HepG2 (cell line): ENCODE measurements around the gene RPS28. TPM values are rescaled to one million over a fixed set of nuclear protein-coding genes. Genes with fewer than 3 reads are reported as not detected.
A peak's percentile ranks its signal among the peaks of the same experiment; 100 is the strongest.

Experiments used
- AGO2 ChIP-seq: fragments of 200-400 bp; formaldehyde crosslinking; optimal IDR thresholded peaks from 2 replicates; pipeline ENCODE3; 2017; ENCODE audit warnings: mild to moderate bottlenecking, low read depth, low read length, moderate library complexity
- CCDC6 ChIP-seq: sonication (generic); formaldehyde crosslinking; IDR thresholded peaks from 2 replicates; pipeline ENCODE4 v1.8.1; 2022; ENCODE audit warnings: mild to moderate bottlenecking, missing genetic modification reagents, moderate library complexity
- CEBPG ChIP-seq: IDR thresholded peaks from 2 replicates; pipeline ENCODE4 v1.6.1; 2016
- FLYWCH1 ChIP-seq: sonication (generic); formaldehyde crosslinking; IDR thresholded peaks from 2 replicates; pipeline ENCODE4 v1.8.1; 2023; ENCODE audit warnings: mild to moderate bottlenecking, missing genetic modification reagents
- LRRFIP1 ChIP-seq: sonication (generic); formaldehyde crosslinking; conservative IDR thresholded peaks from 2 replicates; pipeline ENCODE4 v1.4.0; 2020; ENCODE audit warnings: missing genetic modification reagents
- POLR2AphosphoS5 ChIP-seq: IDR thresholded peaks from 2 replicates; pipeline ENCODE4 v1.6.1; 2012; ENCODE audit warnings: low read depth, low read length
- PPARG ChIP-seq: conservative IDR thresholded peaks from 2 replicates; pipeline ENCODE4 v1.6.1; 2016; ENCODE audit warnings: missing biosample characterization, missing genetic modification reagents
- TBX3 ChIP-seq: fragments of 450-650 bp; IDR thresholded peaks from 2 replicates; pipeline ENCODE4 v1.6.1; 2017; ENCODE audit warnings: antibody characterized with exemption, mild to moderate bottlenecking, inconsistent platforms, borderline replicate concordance
- TRIM22 ChIP-seq: fragments of 450-650 bp; IDR thresholded peaks from 2 replicates; pipeline ENCODE4 v1.6.1; 2017
- ZNF121 ChIP-seq: sonication (generic); formaldehyde crosslinking; IDR thresholded peaks from 2 replicates; pipeline ENCODE4 v1.5.0; 2020; ENCODE audit warnings: mild to moderate bottlenecking, missing genetic modification reagents
- ZNF24 ChIP-seq: fragments of 450-650 bp; IDR thresholded peaks from 2 replicates; pipeline ENCODE4 v1.6.1; 2017; ENCODE audit warnings: antibody characterized with exemption, mild to moderate bottlenecking
- ZNF354B ChIP-seq: sonication (generic); formaldehyde crosslinking; IDR thresholded peaks from 2 replicates; pipeline ENCODE4 v1.8.0; 2022; ENCODE audit warnings: mild to moderate bottlenecking, missing genetic modification reagents
- ZNF687 ChIP-seq: sonication (generic); formaldehyde crosslinking; IDR thresholded peaks from 2 replicates; pipeline ENCODE4 v1.5.1; 2020; ENCODE audit warnings: mild to moderate bottlenecking, missing genetic modification reagents, moderate library complexity
- ZNF761 ChIP-seq: sonication (generic); formaldehyde crosslinking; conservative IDR thresholded peaks from 2 replicates; pipeline ENCODE4 v1.4.0; 2020; ENCODE audit warnings: mild to moderate bottlenecking, missing genetic modification reagents
- polyA plus RNA-seq, 8 experiments: library from polyadenylated mRNA; depleted of rRNA in 3 of 8; stranded (reverse) in 7 of 8; unstranded in 1 of 8; fragments of >200 nt; fragmentation: Illumina TruSeq in 4 of 8; extraction: Trizol in 4 of 8; gene quantifications; 2 replicates each; pipeline versions ENCODE4 v1.2.1 to v1.2.3, GENCODE V29; 2011 to 2016; ENCODE audit warnings: low read depth in 4 of 8, missing spikeins in 1 of 8, mixed read lengths in 1 of 8; ENCODE audit not compliant: insufficient read depth in 1 of 8
- total RNA-seq, 5 experiments: library from RNA; depleted of rRNA; stranded (reverse); fragments of >200 nt; fragmentation: Illumina TruSeq; extraction: Trizol; gene quantifications; 2 replicates each; pipeline ENCODE4 v1.2.3, GENCODE V29; 2016; ENCODE audit warnings: low read depth in 1 of 5
- TF ChIP-seq, protein P1 (sequence below): IDR thresholded peaks from 2 replicates; pipeline ENCODE4 v1.6.1; 2016; ENCODE audit warnings: mild to moderate bottlenecking
- TF ChIP-seq, protein P2 (sequence below): sonication (generic); formaldehyde crosslinking; IDR thresholded peaks from 2 replicates; pipeline ENCODE4 v1.4.0; 2020; ENCODE audit warnings: mild to moderate bottlenecking, low read depth, missing genetic modification reagents
- TF ChIP-seq, protein P3 (sequence below): sonication (generic); IDR thresholded peaks from 2 replicates; pipeline ENCODE4 v1.6.1; 2016; ENCODE audit warnings: low read depth, borderline replicate concordance

Gene RPS28
- total and polyA plus RNA-seq, 2 of the 13 experiments (the other 11 are each of a cell fraction or from before 2014, with no cell fraction given) = 281 to 545 TPM

- TF ChIP-seq ZNF354B (CRISPR knock-in tag) (no peak), TRIM22 (no peak), CEBPG (CRISPR knock-in tag) (0 out of 2 replicates have a peak, but pooled peaks have one; percentile 17), ZNF761 (CRISPR knock-in tag) (no peak), FLYWCH1 (CRISPR knock-in tag) (no peak), ZNF687 (peak; percentile 46; the same call in 1 of the 2 replicates), AGO2 (peak; percentile 57), TBX3 (no peak), POLR2AphosphoS5 (0 out of 2 replicates have a peak, but pooled peaks have one; percentile 6), CCDC6 (CRISPR knock-in tag) (no peak), ZNF121 (CRISPR knock-in tag) (peak; percentile 91), LRRFIP1 (CRISPR knock-in tag) (no peak), ZNF24 (peak; percentile 89), PPARG (CRISPR knock-in tag) (peak; percentile 92)
- TF ChIP-seq, protein P1, sequence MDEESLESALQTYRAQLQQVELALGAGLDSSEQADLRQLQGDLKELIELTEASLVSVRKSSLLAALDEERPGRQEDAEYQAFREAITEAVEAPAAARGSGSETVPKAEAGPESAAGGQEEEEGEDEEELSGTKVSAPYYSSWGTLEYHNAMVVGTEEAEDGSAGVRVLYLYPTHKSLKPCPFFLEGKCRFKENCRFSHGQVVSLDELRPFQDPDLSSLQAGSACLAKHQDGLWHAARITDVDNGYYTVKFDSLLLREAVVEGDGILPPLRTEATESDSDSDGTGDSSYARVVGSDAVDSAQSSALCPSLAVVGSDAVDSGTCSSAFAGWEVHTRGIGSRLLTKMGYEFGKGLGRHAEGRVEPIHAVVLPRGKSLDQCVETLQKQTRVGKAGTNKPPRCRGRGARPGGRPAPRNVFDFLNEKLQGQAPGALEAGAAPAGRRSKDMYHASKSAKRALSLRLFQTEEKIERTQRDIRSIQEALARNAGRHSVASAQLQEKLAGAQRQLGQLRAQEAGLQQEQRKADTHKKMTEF (CRISPR knock-in tag) = 0 out of 2 replicates have a peak, but pooled peaks have one; percentile 21
- TF ChIP-seq, protein P2, sequence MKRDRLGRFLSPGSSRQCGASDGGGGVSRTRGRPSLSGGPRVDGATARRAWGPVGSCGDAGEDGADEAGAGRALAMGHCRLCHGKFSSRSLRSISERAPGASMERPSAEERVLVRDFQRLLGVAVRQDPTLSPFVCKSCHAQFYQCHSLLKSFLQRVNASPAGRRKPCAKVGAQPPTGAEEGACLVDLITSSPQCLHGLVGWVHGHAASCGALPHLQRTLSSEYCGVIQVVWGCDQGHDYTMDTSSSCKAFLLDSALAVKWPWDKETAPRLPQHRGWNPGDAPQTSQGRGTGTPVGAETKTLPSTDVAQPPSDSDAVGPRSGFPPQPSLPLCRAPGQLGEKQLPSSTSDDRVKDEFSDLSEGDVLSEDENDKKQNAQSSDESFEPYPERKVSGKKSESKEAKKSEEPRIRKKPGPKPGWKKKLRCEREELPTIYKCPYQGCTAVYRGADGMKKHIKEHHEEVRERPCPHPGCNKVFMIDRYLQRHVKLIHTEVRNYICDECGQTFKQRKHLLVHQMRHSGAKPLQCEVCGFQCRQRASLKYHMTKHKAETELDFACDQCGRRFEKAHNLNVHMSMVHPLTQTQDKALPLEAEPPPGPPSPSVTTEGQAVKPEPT = no peak
- TF ChIP-seq, protein P3, sequence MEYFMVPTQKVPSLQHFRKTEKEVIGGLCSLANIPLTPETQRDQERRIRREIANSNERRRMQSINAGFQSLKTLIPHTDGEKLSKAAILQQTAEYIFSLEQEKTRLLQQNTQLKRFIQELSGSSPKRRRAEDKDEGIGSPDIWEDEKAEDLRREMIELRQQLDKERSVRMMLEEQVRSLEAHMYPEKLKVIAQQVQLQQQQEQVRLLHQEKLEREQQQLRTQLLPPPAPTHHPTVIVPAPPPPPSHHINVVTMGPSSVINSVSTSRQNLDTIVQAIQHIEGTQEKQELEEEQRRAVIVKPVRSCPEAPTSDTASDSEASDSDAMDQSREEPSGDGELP = peak; percentile 68; the same call in 1 of the 2 replicates
These were observed 46.2 kb downstream of the RPS28 start (continued) for GRCh38 chr19:8367327-8368001.
